ENCODE results near the gene HIP1.
"Not testable (repeated sequence)": the region's sequence is repeated elsewhere in the genome, so short reads cannot be mapped to it uniquely, and the experiment has no call there.

HIP1 gene

DNA sequence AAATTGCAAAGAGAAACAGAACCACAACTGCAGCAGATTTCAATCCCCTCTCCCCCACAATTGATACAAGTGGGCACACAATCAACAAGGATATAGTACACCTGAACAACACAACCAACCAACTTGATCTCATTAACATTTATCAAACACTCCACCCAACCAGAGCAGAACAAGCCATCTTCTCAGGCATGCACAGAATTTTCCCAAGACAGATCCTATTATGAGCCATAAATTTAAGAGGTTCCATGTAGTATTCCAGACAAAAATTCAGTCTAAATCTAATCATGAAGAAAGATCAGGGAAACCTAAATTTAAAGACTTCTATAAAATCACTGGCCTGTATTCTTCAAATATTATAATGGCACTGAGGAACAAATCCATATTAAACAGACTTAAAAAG is 217.0 kb downstream of the HIP1 start:
- not testable (repeated sequence) for H3K27me3 Mint-ChIP-seq, H3K9me3 Mint-ChIP-seq, H3K4me3 Mint-ChIP-seq, H3K27ac Mint-ChIP-seq, DNase-seq
- peaks cover 85% of the 10 kb centered on the region for H3K36me3 Mint-ChIP-seq (ENCODE audit: low read depth)
- H3K4me1 Mint-ChIP-seq (ENCODE audit: low read depth), result peaks cover 49% of the 10 kb centered on the region

DNA sequence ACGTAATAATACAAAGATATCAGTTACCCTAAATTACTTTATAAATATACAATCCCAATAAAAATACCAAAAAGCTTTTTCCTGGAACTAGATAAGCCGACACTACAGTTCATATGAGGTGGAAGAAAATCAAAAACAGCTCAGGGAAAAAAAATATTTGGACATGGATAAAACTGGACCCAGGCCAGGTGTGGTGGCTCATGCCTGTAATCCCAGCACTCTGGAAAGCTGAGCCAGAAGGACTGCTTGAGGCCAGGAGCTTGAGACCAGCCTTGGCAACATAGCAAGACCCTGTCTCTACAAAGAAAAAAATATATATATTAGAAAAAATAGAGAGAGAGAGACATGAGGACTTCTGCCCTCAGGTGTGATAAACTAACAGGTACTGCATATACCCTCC is 219.9 kb downstream of the HIP1 start:
- not testable (repeated sequence) for H3K4me3 Mint-ChIP-seq, H3K9me3 Mint-ChIP-seq, H3K27me3 Mint-ChIP-seq, DNase-seq, H3K27ac Mint-ChIP-seq
- Mint-ChIP-seq H3K36me3 (ENCODE audit: low read depth) (peaks cover 71% of the 10 kb centered on the region), H3K4me1 (ENCODE audit: low read depth) (peaks cover 26% of the 10 kb centered on the region)

DNA sequence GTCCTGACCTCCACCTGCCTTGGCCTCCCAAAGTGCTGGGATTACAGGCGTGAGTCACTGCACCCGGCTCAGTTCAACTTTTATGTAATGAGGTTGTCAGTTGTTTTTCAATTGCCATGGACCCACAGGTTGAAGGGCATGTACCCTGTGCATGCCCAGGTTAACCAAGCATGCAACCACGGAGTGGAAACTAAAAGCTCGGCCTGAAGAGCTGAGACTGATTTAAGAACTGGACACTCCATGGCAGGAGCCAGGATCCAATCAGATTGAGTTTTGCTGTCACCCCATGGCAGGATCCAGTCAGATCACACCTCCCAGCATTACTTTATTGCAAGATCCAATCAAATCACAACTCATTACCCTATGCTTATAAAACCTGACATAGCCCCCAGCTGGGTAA is 229.7 kb downstream of the HIP1 start:
- not testable (repeated sequence) for H3K4me1 Mint-ChIP-seq (ENCODE audit: low read depth); H3K4me3 Mint-ChIP-seq; H3K27ac Mint-ChIP-seq; DNase-seq; H3K27me3 Mint-ChIP-seq; H3K9me3 Mint-ChIP-seq
- peaks cover 25% of the 10 kb centered on the region for H3K36me3 Mint-ChIP-seq (ENCODE audit: low read depth)

DNA sequence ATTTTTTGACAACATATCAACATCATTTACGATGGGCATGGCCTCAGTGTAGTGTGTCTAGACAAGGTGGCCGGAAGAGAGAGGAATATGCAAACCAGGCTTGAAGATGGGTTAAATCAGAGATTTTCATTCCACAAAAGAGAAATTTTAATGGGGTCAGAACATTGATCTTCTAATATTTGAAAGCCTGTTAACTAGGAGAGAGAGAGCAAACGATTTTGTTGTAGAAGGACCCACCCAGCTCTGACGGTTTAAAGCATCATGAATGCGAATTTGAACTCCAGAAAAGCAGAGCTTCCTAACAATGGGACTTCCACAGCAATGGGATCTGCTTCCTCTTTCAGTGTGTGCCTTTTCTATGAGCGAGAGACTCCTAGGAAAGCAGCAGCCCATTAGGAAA is 246.7 kb downstream of the HIP1 start, which contains the start of gene SPDYE5:
TSS of gene SPDYE5 (plus strand) at position 301 of the 400 bp plus-strand sequence. CDS start 1,728 bp downstream, outside the sequence.
- H3K27me3 Mint-ChIP-seq; H3K36me3 Mint-ChIP-seq (ENCODE audit: low read depth); DNase-seq; H3K9me3 Mint-ChIP-seq; H3K4me1 Mint-ChIP-seq (ENCODE audit: low read depth); H3K4me3 Mint-ChIP-seq; H3K27ac Mint-ChIP-seq: not testable (repeated sequence)

DNA sequence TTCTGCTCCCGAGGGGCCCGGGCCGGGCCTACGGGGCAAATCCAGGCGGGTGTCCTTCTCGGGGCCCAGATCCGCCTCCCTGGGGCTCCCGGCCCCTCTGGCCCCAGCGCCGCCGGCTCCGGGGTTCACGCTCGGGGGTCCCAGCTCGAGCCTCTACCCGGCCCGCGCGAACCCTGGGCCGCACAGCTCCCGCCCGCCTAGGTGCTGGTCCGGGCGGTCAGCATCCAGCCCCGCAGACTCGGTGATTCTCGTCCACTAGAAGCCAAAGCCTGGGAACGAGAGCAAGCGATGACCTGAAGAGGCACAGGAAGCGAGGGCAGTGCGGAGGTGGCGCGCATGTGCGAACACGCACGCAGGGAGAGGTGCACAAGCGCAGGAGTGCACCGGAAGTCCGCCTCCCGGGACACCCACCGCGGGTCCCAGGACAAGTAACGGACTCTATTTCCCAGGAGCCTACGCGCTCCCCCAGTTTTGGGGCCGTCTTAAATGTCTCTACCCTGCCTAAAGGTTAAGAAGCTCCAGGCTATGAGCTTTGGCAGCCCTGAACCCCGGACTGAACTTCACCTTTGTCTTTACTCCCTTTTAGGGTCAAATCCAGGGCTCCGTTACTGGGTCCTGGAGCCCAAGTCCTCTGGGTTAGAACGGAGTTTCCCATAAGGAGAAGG is 252.6 kb downstream of the HIP1 start, which contains the start of gene POM121C:
TSS of gene POM121C (minus strand) at position 321 of the 665 bp plus-strand sequence. CDS start 44,803 bp downstream, outside the sequence.
- peak within 1 kb of the TSS; percentile 95 for H3K4me3 Mint-ChIP-seq
- not testable (repeated sequence) for H3K9me3 Mint-ChIP-seq, H3K27me3 Mint-ChIP-seq
- peaks cover 29% of the 10 kb centered on the region for H3K36me3 Mint-ChIP-seq (ENCODE audit: low read depth)
- H3K4me1 Mint-ChIP-seq (ENCODE audit: low read depth), result peaks cover 15% of the 10 kb centered on the region
- peak; percentile 89 for DNase-seq
- H3K27ac Mint-ChIP-seq, result peak within 1 kb of the TSS; percentile 93

DNA sequence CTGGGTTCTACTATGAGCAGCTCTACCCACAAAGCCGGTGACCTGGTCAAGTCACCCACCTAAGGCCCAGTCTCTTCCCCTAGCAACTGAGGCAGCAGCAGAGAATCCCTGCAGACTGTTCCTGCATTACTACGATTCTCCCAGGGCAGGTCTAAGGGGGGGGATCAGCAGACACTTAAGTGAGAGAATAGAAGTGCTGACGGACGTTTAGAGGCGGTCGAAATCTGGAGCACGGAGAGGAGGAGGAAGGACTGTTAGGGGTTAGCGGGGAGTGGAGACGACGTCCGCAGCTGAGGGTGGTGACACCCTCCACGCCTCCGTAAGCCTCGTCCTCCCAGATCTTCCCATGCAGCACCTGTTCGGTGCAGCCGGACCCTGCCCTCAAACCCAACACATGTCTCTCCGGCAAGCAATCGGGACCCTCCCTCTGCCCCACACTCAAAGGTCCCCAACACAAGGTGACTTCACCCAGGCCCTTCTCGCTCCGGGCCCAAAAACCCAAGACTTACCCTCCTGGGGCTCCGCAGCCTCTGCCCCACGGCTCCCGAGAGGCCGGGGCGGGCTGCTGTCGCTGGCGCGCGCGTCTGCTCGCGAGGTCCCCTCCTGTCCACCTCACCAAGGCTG is 253.3 kb downstream of the HIP1 start:
- peaks cover 29% of the 10 kb centered on the region for H3K36me3 Mint-ChIP-seq (ENCODE audit: low read depth)
- H3K4me1 Mint-ChIP-seq (ENCODE audit: low read depth), result peaks cover 15% of the 10 kb centered on the region
- peak overlapping the region; percentile 93 for H3K27ac Mint-ChIP-seq
- H3K27me3 Mint-ChIP-seq, H3K9me3 Mint-ChIP-seq: not testable (repeated sequence)
- peak; percentile 61 for DNase-seq
- peak overlapping the region; percentile 95 for H3K4me3 Mint-ChIP-seq
